PC-3 (cell line): Measurements from ENCODE around the gene HOXA9. TPM values are rescaled to one million over a fixed set of nuclear protein-coding genes. Genes with fewer than 3 reads are reported as not detected.

ENCODE experiments used
- ATAC-seq: fragments of 200-7000 bp; cut with Tn5 transposase; 2 replicates; pipeline ENCODE4 v1.9.1; 2020; ENCODE audit warnings: mild to moderate bottlenecking, moderate library complexity
- BruUV-seq: library from RNA; stranded (reverse); fragments of 400-500 nt; replicated peaks from 2 replicates; lab custom pipeline; 2021; lab: Mats Ljungman, UMichigan
- CTCF ChIA-PET: fragments of 300-600 bp; sonication (Branson Sonifier 250); formaldehyde crosslinking; loops from one replicate; lab custom pipeline; 2022; ENCODE audit warnings: antibody characterized with exemption; lab: Charles Lee
- POLR2A ChIA-PET: fragments of 300-600 bp; sonication (Branson Sonifier 250); formaldehyde crosslinking; loops from one replicate; lab custom pipeline; 2022; ENCODE audit warnings: antibody characterized with exemption; ENCODE audit not compliant: unreplicated experiment; lab: Charles Lee
- DNase-seq: peaks from one replicate; pipeline ENCODE4 v3.0.0-alpha.2; 2015
- H2AFZ ChIP-seq: fragments of 300-600 bp; sonication (generic); 2 replicates; pipeline ENCODE4 v1.6.0; 2016; ENCODE audit warnings: antibody characterized with exemption, low read length
- H3F3A ChIP-seq: fragments of 300-600 bp; sonication (generic); one replicate; pipeline ENCODE4 v1.6.0; 2017; ENCODE audit warnings: antibody characterized with exemption, low read length, control low read depth, mild to moderate bottlenecking; ENCODE audit not compliant: unreplicated experiment
- H3K27ac ChIP-seq: fragments of 300-600 bp; sonication (generic); 2 replicates; pipeline ENCODE4 v1.5.1; 2016; ENCODE audit warnings: mild to moderate bottlenecking, low read length
- H3K27me3 ChIP-seq: fragments of 300-600 bp; sonication (generic); 2 replicates; pipeline ENCODE4 v1.6.1; 2016; ENCODE audit warnings: low read length, mixed read lengths
- H3K36me3 ChIP-seq: fragments of 300-600 bp; sonication (generic); 2 replicates; pipeline ENCODE4 v1.6.1; 2016; ENCODE audit warnings: low read depth, mixed run types, low read length, mixed read lengths
- H3K4me1 ChIP-seq: fragments of 300-600 bp; sonication (generic); 2 replicates; pipeline ENCODE4 v1.5.1; 2016; ENCODE audit warnings: low read length; ENCODE audit not compliant: insufficient read depth
- H3K4me2 ChIP-seq: fragments of 300-600 bp; sonication (generic); 2 replicates; pipeline ENCODE4 v1.6.0; 2016; ENCODE audit warnings: low read length
- H3K4me3 ChIP-seq: fragments of 300-600 bp; sonication (generic); 2 replicates; pipeline ENCODE4 v1.5.1; 2016; ENCODE audit warnings: mild to moderate bottlenecking, low read length, mixed read lengths
- H3K79me2 ChIP-seq: fragments of 300-600 bp; sonication (generic); 2 replicates; pipeline ENCODE4 v1.6.1; 2017; ENCODE audit warnings: low read length, mixed read lengths
- H3K9ac ChIP-seq: fragments of 300-600 bp; sonication (generic); 2 replicates; pipeline ENCODE4 v1.6.0; 2016; ENCODE audit warnings: mild to moderate bottlenecking, low read length
- H3K9me2 ChIP-seq: fragments of 300-600 bp; sonication (generic); replicated peaks from 2 replicates; pipeline ENCODE4 v1.6.1; 2016; ENCODE audit warnings: mixed run types, low read length, mixed read lengths
- H3K9me3 ChIP-seq: fragments of 300-600 bp; sonication (generic); 2 replicates; pipeline ENCODE4 v1.6.1; 2016; ENCODE audit warnings: low read length, mixed read lengths
- H4K20me1 ChIP-seq: fragments of 300-600 bp; sonication (generic); 2 replicates; pipeline ENCODE4 v1.6.1; 2016; ENCODE audit warnings: low read length, mixed read lengths
- CTCF ChIP-seq: fragments of 300-600 bp; sonication (generic); conservative IDR thresholded peaks from 2 replicates; pipeline ENCODE4 v1.5.1; 2017; ENCODE audit warnings: antibody characterized with exemption, low read depth, mild to moderate bottlenecking, low read length
- EZH2 ChIP-seq: fragments of 300-600 bp; sonication (generic); IDR thresholded peaks from one replicate; pipeline ENCODE4 v1.6.1; 2017; ENCODE audit warnings: antibody characterized with exemption, mild to moderate bottlenecking, low read length; ENCODE audit not compliant: unreplicated experiment
- EZH2phosphoT487 ChIP-seq: fragments of 300-600 bp; sonication (generic); IDR thresholded peaks from 2 replicates; pipeline ENCODE4 v1.6.1; 2018; ENCODE audit warnings: mild to moderate bottlenecking, antibody characterized with exemption, low read length, borderline replicate concordance
- intact Hi-C: fragments of 100-400 bp; cut with micrococcal nuclease; formaldehyde crosslinking; loops from 2 replicates; pipeline ENCODE4 v1.9.0; 2023
- total RNA-seq: library from RNA; depleted of rRNA; stranded (reverse); fragments of >200 nt; gene quantifications from 2 replicates; pipeline ENCODE4 v1.2.3, GENCODE V29; 2014

The HOXA9 gene
- total RNA-seq, 1 experiment from 2014 or later = 69.0 TPM

DNA sequence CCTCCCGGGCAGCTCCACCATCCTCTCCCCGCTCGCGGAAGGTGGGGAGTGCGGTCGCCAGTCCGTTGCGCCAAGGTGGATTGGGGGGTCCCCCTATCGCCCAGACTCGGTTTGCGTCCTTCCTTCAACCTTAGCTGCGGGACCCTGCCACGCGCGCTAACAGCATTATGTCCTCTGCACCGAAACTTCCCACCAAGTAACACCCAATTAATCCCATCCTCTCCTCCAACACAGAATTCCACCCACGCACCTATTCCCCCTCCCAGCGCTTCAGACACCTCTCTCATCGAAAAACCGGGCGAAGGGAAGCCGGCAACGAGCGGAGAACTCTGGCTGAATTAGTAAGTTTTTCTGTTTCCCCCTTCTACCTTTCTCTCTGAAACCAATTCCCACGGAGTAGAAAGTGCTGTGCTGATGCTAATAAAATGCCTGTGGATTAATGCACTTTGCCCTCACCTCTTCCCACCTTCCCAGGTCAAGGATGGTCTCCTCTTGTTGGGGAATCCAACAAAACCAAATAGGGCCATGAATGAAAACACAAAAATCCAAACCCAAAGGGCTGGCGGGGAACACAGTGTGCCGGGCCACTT, 13.9 kb downstream of the HOXA9 start:
- DNase-seq (peak; percentile 27), ATAC-seq (no peak)
- H3K4me2 ChIP-seq = peak overlapping the region; percentile 92
- H3K27me3 ChIP-seq = no peaks in the 10 kb centered on the region
- intact Hi-C loops = loop anchor here (2.0 kb wide), 1 partner anchor 297 kb away; no protein-coding TSS in a partner anchor
- H2AFZ ChIP-seq = peak overlapping the region; percentile 74
- H4K20me1 ChIP-seq = no peaks in the 10 kb centered on the region
- H3K4me3 ChIP-seq = peak overlapping the region; percentile 78
- peaks cover 34% of the 10 kb centered on the region for H3K4me1 ChIP-seq
- ChIA-PET POLR2A (interaction anchor here (0.6 to 1.4 kb wide), 3 partner anchors 17 to 288 kb away, joined by 3 to 6 read pairs (median 4); no protein-coding TSS in a partner anchor), CTCF (interaction anchor here (0.7 to 1.6 kb wide), 4 partner anchors 9 to 452 kb away, joined by 3 to 17 read pairs (median 8); no protein-coding TSS in a partner anchor)
- H3K9me3 ChIP-seq = no peaks in the 10 kb centered on the region
- no TSS peak for BruUV-seq
- H3K36me3 ChIP-seq = no peaks in the 10 kb centered on the region
- peak overlapping the region; percentile 84 for H3K27ac ChIP-seq
- H3K9me2 ChIP-seq = no peaks in the 10 kb centered on the region
- H3K9ac ChIP-seq = peak overlapping the region; percentile 73
- peaks cover 66% of the 10 kb centered on the region for H3K79me2 ChIP-seq
- H3F3A ChIP-seq = no peaks in the 10 kb centered on the region
- TF ChIP-seq EZH2phosphoT487 = no peak
- TF ChIP-seq EZH2 = no peak
- no peak for TF ChIP-seq CTCF

- ChIA-PET CTCF (interaction anchor here (0.5 to 1.4 kb wide), 5 partner anchors 10 to 451 kb away, joined by 3 to 17 read pairs (median 4); partner anchors contain the start of gene HOXA11), POLR2A (interaction anchor here (0.6 to 1.4 kb wide), 3 partner anchors 16 to 288 kb away, joined by 3 to 6 read pairs (median 4); no protein-coding TSS in a partner anchor)
- Histone ChIP-seq H3F3A (no peaks in the 10 kb centered on the region), H3K27me3 (no peaks in the 10 kb centered on the region), H3K4me3 (peak overlapping the region; percentile 78), H3K9ac (peak overlapping the region; percentile 73), H2AFZ (peak overlapping the region; percentile 74), H3K79me2 (peaks cover 71% of the 10 kb centered on the region), H3K9me3 (no peaks in the 10 kb centered on the region), H3K4me1 (peaks cover 34% of the 10 kb centered on the region), H3K36me3 (no peaks in the 10 kb centered on the region), H3K27ac (peak overlapping the region; percentile 84), H3K4me2 (peak overlapping the region; percentile 92), H4K20me1 (no peaks in the 10 kb centered on the region), H3K9me2 (no peaks in the 10 kb centered on the region)
- intact Hi-C loops = loop anchor here (1.0 to 2.0 kb wide), 3 partner anchors 286 to 296 kb away; partner anchors contain the start of gene SKAP2
- TF ChIP-seq EZH2phosphoT487 = no peak
- TF ChIP-seq CTCF = peak; percentile 82
- TF ChIP-seq EZH2 = no peak
- BruUV-seq = TSS peak; percentile 41
- peak; percentile 86 for DNase-seq
- peak; percentile 33 for ATAC-seq
Measured at GRCh38 chr7:27150568-27151340, 14.6 kb downstream of the HOXA9 start.
